Measurements from ENCODE around the gene RIPK1. TPM values are rescaled to one million over a fixed set of nuclear protein-coding genes. Genes with fewer than 3 reads are reported as not detected.

RIPK1 gene
- total RNA-seq, 1 experiment from 2014 or later: 15.5 TPM

GRCh38 chr6:3162067-3162497 lies 93.8 kb downstream of the RIPK1 start:
- peak overlapping the region; percentile 67 for H3K27ac Mint-ChIP-seq (ENCODE audit: unreplicated experiment)
- Histone ChIP-seq H3K36me3 (ENCODE audit: control insufficient read depth, insufficient read depth, low read length) (no peaks in the 10 kb centered on the region), H3K9me3 (no peaks in the 10 kb centered on the region), H3K4me3 (ENCODE audit: low read depth, low read length) (peak overlapping the region; percentile 52), H3K27me3 (replicated peaks; ENCODE audit: control insufficient read depth, insufficient read depth, low read length) (no peaks in the 10 kb centered on the region), H3K4me1 (peaks cover 43% of the 10 kb centered on the region)
- no peak for DNase-seq
- ChIA-PET POLR2A (interaction anchor here (0.6 to 1.7 kb wide), 7 partner anchors 44 to 163 kb away, joined by 3 to 15 read pairs (median 4); partner anchors contain the start of genes BPHL and RIPK1), CTCF (interaction anchor here (0.6 to 1.4 kb wide), 5 partner anchors 33 to 85 kb away, joined by 3 to 4 read pairs (median 3); partner anchors contain the start of gene BPHL)
- H3K4me1 Mint-ChIP-seq (ENCODE audit: low read depth, unreplicated experiment): peaks cover 39% of the 10 kb centered on the region
- BruUV-seq (replicated peaks): no TSS peak
- TF ChIP-seq, protein P1, sequence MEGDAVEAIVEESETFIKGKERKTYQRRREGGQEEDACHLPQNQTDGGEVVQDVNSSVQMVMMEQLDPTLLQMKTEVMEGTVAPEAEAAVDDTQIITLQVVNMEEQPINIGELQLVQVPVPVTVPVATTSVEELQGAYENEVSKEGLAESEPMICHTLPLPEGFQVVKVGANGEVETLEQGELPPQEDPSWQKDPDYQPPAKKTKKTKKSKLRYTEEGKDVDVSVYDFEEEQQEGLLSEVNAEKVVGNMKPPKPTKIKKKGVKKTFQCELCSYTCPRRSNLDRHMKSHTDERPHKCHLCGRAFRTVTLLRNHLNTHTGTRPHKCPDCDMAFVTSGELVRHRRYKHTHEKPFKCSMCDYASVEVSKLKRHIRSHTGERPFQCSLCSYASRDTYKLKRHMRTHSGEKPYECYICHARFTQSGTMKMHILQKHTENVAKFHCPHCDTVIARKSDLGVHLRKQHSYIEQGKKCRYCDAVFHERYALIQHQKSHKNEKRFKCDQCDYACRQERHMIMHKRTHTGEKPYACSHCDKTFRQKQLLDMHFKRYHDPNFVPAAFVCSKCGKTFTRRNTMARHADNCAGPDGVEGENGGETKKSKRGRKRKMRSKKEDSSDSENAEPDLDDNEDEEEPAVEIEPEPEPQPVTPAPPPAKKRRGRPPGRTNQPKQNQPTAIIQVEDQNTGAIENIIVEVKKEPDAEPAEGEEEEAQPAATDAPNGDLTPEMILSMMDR (IDR thresholded peaks at IDR 0.05; ENCODE audit: insufficient read depth in 1 of 2, low read depth in 1 of 2, low read length in 1 of 2, severe bottlenecking in 1 of 2, unreplicated experiment in 1 of 2): no peak
- peaks cover 6% of the 10 kb centered on the region for H3K36me3 Mint-ChIP-seq (ENCODE audit: insufficient read depth, unreplicated experiment)
- peak overlapping the region; percentile 78 for H3K4me3 Mint-ChIP-seq (ENCODE audit: unreplicated experiment)
- no peaks in the 10 kb centered on the region for H3K9me3 Mint-ChIP-seq (ENCODE audit: unreplicated experiment)
- no peaks in the 10 kb centered on the region for H3K27me3 Mint-ChIP-seq (ENCODE audit: insufficient read depth, unreplicated experiment)
- intact Hi-C loops (cut with micrococcal nuclease; ENCODE audit: unreplicated experiment): loop anchor here (1.0 to 2.0 kb wide), 5 partner anchors 23 to 97 kb away; partner anchors contain the start of gene PSMG4

DNA sequence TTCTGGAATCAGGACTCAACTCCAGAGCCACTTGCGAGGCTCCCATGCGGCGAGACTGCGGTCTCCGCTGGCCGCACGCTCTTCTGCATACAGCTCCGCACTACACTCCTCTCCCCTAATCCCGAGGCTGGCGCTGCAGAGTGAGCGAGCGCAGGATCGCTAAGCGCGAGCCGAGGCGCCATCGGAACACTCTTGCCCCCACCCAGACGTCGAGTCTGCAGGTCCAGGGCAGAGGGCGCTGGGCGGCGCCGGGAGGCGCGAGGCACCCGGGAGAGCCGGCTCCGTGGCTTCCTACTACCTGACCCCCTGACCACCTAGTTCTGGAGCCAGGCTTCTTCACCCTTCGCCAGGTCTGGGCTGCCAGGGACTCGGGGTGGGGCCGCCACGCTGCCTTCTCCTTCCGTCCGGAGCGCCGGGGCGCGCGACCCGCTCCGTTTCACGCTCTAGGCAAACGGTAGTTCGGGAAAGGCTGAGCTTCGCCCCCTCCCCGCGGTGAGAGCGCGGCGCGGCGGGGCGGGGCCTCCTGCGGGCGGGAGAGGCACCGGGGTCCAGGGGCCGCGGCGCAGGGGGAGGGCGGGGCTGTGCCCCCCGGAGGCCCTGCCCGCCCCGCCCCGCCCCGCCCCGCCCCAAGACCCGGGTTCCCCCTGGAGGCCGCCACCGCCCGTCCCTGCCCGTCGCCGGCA lies 94.4 kb downstream of the RIPK1 start:
- H3K36me3 ChIP-seq (ENCODE audit: control insufficient read depth, insufficient read depth, low read length): no peaks in the 10 kb centered on the region
- Mint-ChIP-seq H3K4me3 (ENCODE audit: unreplicated experiment) (peak overlapping the region; percentile 78), H3K27ac (ENCODE audit: unreplicated experiment) (peak overlapping the region; percentile 67), H3K4me1 (ENCODE audit: low read depth, unreplicated experiment) (peaks cover 39% of the 10 kb centered on the region), H3K9me3 (ENCODE audit: unreplicated experiment) (no peaks in the 10 kb centered on the region), H3K27me3 (ENCODE audit: insufficient read depth, unreplicated experiment) (no peaks in the 10 kb centered on the region), H3K36me3 (ENCODE audit: insufficient read depth, unreplicated experiment) (peaks cover 6% of the 10 kb centered on the region)
- POLR2A ChIA-PET: interaction anchor here (0.6 to 1.7 kb wide), 7 partner anchors 44 to 163 kb away, joined by 3 to 15 read pairs (median 6); partner anchors contain the start of genes BPHL and RIPK1
- peak overlapping the region; percentile 52 for H3K4me3 ChIP-seq (ENCODE audit: low read depth, low read length)
- H3K4me1 ChIP-seq: peaks cover 47% of the 10 kb centered on the region
- no peaks in the 10 kb centered on the region for H3K27me3 ChIP-seq (replicated peaks; ENCODE audit: control insufficient read depth, insufficient read depth, low read length)
- intact Hi-C loops (cut with micrococcal nuclease; ENCODE audit: unreplicated experiment): loop anchor here (1.0 to 2.0 kb wide), 5 partner anchors 23 to 96 kb away; partner anchors contain the start of gene PSMG4
- TF ChIP-seq, protein P1 (IDR thresholded peaks at IDR 0.05; ENCODE audit: insufficient read depth in 1 of 2, low read depth in 1 of 2, low read length in 1 of 2, severe bottlenecking in 1 of 2, unreplicated experiment in 1 of 2): peak in 1 of 2 experiments; percentile 21
- DNase-seq: peak; percentile 85 to 89
- BruUV-seq (replicated peaks): TSS peak; percentile 74
- H3K9me3 ChIP-seq: no peaks in the 10 kb centered on the region
- CTCF ChIA-PET: interaction anchor here (0.6 to 1.4 kb wide), 6 partner anchors 33 to 89 kb away, joined by 3 to 4 read pairs (median 4); partner anchors contain the start of gene BPHL

DNA sequence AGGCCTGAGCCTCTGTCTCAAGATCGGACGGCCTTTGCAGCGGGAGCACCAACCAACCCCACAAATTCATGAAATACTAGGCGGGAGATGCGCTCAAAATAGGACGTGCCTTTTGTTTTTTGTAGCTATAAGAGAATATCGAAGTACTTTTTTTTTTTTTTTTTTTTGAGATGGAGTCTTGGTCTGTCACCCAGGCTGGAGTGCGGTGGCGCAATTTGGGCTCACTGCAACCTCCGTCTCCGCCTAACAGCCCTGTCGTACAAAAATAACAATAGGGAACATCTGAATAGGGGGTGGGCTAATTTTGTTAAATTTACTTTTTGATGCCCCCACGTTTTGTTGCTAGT lies 94.9 kb downstream of the RIPK1 start:
- ChIA-PET CTCF (interaction anchor here (1.3 to 1.4 kb wide), 4 partner anchors 33 to 88 kb away, joined by 3 to 4 read pairs (median 4); partner anchors contain the start of gene BPHL), POLR2A (interaction anchor here (0.6 to 1.7 kb wide), 4 partner anchors 46 to 139 kb away, joined by 4 to 15 read pairs (median 6); no protein-coding TSS in a partner anchor)
- BruUV-seq (replicated peaks): no TSS peak
- H3K9me3 Mint-ChIP-seq (ENCODE audit: unreplicated experiment): no peaks in the 10 kb centered on the region
- H3K27ac Mint-ChIP-seq (ENCODE audit: unreplicated experiment): peak overlapping the region; percentile 67
- H3K4me3 Mint-ChIP-seq (ENCODE audit: unreplicated experiment): peak overlapping the region; percentile 78
- peaks cover 6% of the 10 kb centered on the region for H3K36me3 Mint-ChIP-seq (ENCODE audit: insufficient read depth, unreplicated experiment)
- no peaks in the 10 kb centered on the region for H3K27me3 Mint-ChIP-seq (ENCODE audit: insufficient read depth, unreplicated experiment)
- peaks cover 39% of the 10 kb centered on the region for H3K4me1 Mint-ChIP-seq (ENCODE audit: low read depth, unreplicated experiment)
- Histone ChIP-seq H3K4me3 (ENCODE audit: low read depth, low read length) (peak overlapping the region; percentile 39), H3K27me3 (replicated peaks; ENCODE audit: control insufficient read depth, insufficient read depth, low read length) (no peaks in the 10 kb centered on the region), H3K4me1 (peaks cover 46% of the 10 kb centered on the region), H3K9me3 (no peaks in the 10 kb centered on the region), H3K36me3 (ENCODE audit: control insufficient read depth, insufficient read depth, low read length) (no peaks in the 10 kb centered on the region)
- TF ChIP-seq, protein P1 (IDR thresholded peaks at IDR 0.05; ENCODE audit: insufficient read depth in 1 of 2, low read depth in 1 of 2, low read length in 1 of 2, severe bottlenecking in 1 of 2, unreplicated experiment in 1 of 2): no peak
- DNase-seq: no peak
- intact Hi-C loops (cut with micrococcal nuclease; ENCODE audit: unreplicated experiment): loop anchor here (2.0 kb wide), 3 partner anchors 32 to 96 kb away; partner anchors contain the start of gene PSMG4
